ENCODE data around the gene SRPK1.

SRPK1 gene

GRCh38 chr6:35850208-35850607 lies 70.7 kb downstream of the SRPK1 start:
- DNase-seq (ENCODE audit: insufficient read length, low spot score) (no peak), FAIRE-seq (no peak)
- TF ChIP-seq CTCF (IDR thresholded peaks at IDR 0.05; ENCODE audit: insufficient read depth, missing control alignments), result no peak

GRCh38 chr6:35844290-35844689 lies 76.6 kb downstream of the SRPK1 start:
- no peak for FAIRE-seq

GRCh38 chr6:35842381-35842780 lies 78.5 kb downstream of the SRPK1 start:
- FAIRE-seq (no peak), DNase-seq (ENCODE audit: insufficient read length, low spot score) (no peak)
- no peak for TF ChIP-seq CTCF (IDR thresholded peaks at IDR 0.05; ENCODE audit: insufficient read depth, missing control alignments)

More at GRCh38 chr6:35844290-35844689, 76.6 kb downstream of the SRPK1 start:
- no peak for DNase-seq (ENCODE audit: insufficient read length, low spot score)
- no peak for TF ChIP-seq CTCF (IDR thresholded peaks at IDR 0.05; ENCODE audit: insufficient read depth, missing control alignments)

- FAIRE-seq, result no peak
- TF ChIP-seq CTCF (IDR thresholded peaks at IDR 0.05; ENCODE audit: insufficient read depth, missing control alignments), result no peak
- no peak for DNase-seq (ENCODE audit: insufficient read length, low spot score)
These were observed 81.9 kb downstream of the SRPK1 start for GRCh38 chr6:35839019-35839418.

- no peak for TF ChIP-seq CTCF (IDR thresholded peaks at IDR 0.05; ENCODE audit: insufficient read depth, missing control alignments)
- FAIRE-seq (no peak), DNase-seq (ENCODE audit: insufficient read length, low spot score) (no peak)
These were observed 87.4 kb downstream of the SRPK1 start for GRCh38 chr6:35833536-35833935.

GRCh38 chr6:35831257-35832007 lies 89.5 kb downstream of the SRPK1 start:
- no peak for DNase-seq (ENCODE audit: insufficient read length, low spot score)
- TF ChIP-seq CTCF (IDR thresholded peaks at IDR 0.05; ENCODE audit: insufficient read depth, missing control alignments), result no peak
- FAIRE-seq, result no peak

GRCh38 chr6:35829306-35829705 lies 91.6 kb downstream of the SRPK1 start:
- TF ChIP-seq CTCF (IDR thresholded peaks at IDR 0.05; ENCODE audit: insufficient read depth, missing control alignments), result no peak
- no peak for FAIRE-seq
- DNase-seq (ENCODE audit: insufficient read length, low spot score), result no peak

Measured in D721Med (cell line).